GM12878 (cell line): ENCODE results near the gene ARHGAP15. TPM values are rescaled to one million over a fixed set of nuclear protein-coding genes. Genes with fewer than 3 reads are reported as not detected.

ENCODE experiments used
- ATAC-seq: fragments of 200-7000 bp; cut with Tn5 transposase; 3 replicates; pipeline ENCODE4 v1.9.1; 2020; ENCODE audit warnings: mild to moderate bottlenecking, moderate library complexity
- BruUV-seq: library from RNA; stranded (reverse); fragments of 400-500 nt; replicated peaks from 2 replicates; lab custom pipeline; 2021; lab: Mats Ljungman, UMichigan
- CTCF ChIA-PET: fragments of 300-600 bp; sonication (Branson Sonifier 250); formaldehyde crosslinking; extraction: SDS; loops from one replicate; lab custom pipeline; 2021; ENCODE audit warnings: inconsistent platforms; lab: Yijun Ruan, JAX
- POLR2A ChIA-PET: fragments of 350-600 bp; formaldehyde crosslinking; extraction: SDS; loops from one replicate; lab custom pipeline; 2021; ENCODE audit warnings: inconsistent platforms; lab: Charles Lee
- RAD21 ChIA-PET: fragments of 300-600 bp; sonication (Branson Sonifier 250); formaldehyde crosslinking; loops from one replicate; lab custom pipeline; 2023; ENCODE audit warnings: antibody characterized with exemption; ENCODE audit not compliant: unreplicated experiment; lab: Charles Lee
- SMC1A ChIA-PET: fragments of 300-600 bp; sonication (Branson Sonifier 250); formaldehyde crosslinking; loops from one replicate; lab custom pipeline; 2023; ENCODE audit not compliant: unreplicated experiment, uncharacterized antibody; lab: Charles Lee
- DNase-seq: peaks from one replicate; pipeline ENCODE4 v3.0.0-alpha.2; 2011; ENCODE audit warnings: low read depth, low spot score
- FAIRE-seq: peaks from 3 replicates; lab custom pipeline; 2011; peaks lifted over from hg19 to GRCh38; lab: Jason Lieb, UNC
- H2AFZ ChIP-seq: 2 replicates; pipeline ENCODE4 v1.6.0; 2011; ENCODE audit warnings: low read depth, low read length, control low read depth; ENCODE audit not compliant: control insufficient read depth
- H3K27ac ChIP-seq: 2 replicates; pipeline ENCODE4 v1.5.1; 2011; ENCODE audit warnings: control low read depth; ENCODE audit not compliant: control insufficient read depth, insufficient read depth
- H3K27me3 ChIP-seq, 2 experiments: replicated peaks in 1 of 2; 2 replicates each; pipeline versions ENCODE4 v1.6.0 to v1.6.1; 2011; ENCODE audit warnings: low read length in 1 of 2; ENCODE audit not compliant: control insufficient read depth in 2 of 2, insufficient read depth in 2 of 2
- H3K36me3 ChIP-seq, 2 experiments: 2 replicates each; pipeline ENCODE4 v1.5.1; 2011; ENCODE audit warnings: low read length in 1 of 2; ENCODE audit not compliant: control insufficient read depth in 2 of 2, insufficient read depth in 2 of 2
- H3K4me1 ChIP-seq: 2 replicates; pipeline ENCODE4 v1.6.1; 2011; ENCODE audit warnings: mild to moderate bottlenecking, low read length, moderate library complexity, mixed read lengths; ENCODE audit not compliant: control insufficient read depth, insufficient read depth
- H3K4me2 ChIP-seq: 2 replicates; pipeline ENCODE4 v1.6.0; 2011; ENCODE audit warnings: control low read depth; ENCODE audit not compliant: control insufficient read depth, insufficient read depth
- H3K4me3 ChIP-seq: fragments of 200-600 bp; sonication (generic); 2 replicates; pipeline ENCODE4 v1.5.1; 2016
- H3K79me2 ChIP-seq: 2 replicates; pipeline ENCODE4 v1.6.0; 2011; ENCODE audit warnings: low read length; ENCODE audit not compliant: control insufficient read depth, insufficient read depth
- H3K9ac ChIP-seq: 2 replicates; pipeline ENCODE4 v1.8.0; 2011; ENCODE audit warnings: low read length, control low read depth, mixed read lengths; ENCODE audit not compliant: control insufficient read depth, insufficient read depth
- H3K9me3 ChIP-seq: replicated peaks from 3 replicates; pipeline ENCODE4 v1.5.1; 2011; ENCODE audit warnings: mild to moderate bottlenecking, low read length; ENCODE audit not compliant: control insufficient read depth, insufficient read depth
- H4K20me1 ChIP-seq: 2 replicates; pipeline ENCODE4 v1.6.0; 2011; ENCODE audit not compliant: control insufficient read depth, insufficient read depth
- BRCA1 ChIP-seq: IDR thresholded peaks from 2 replicates; pipeline ENCODE4 v1.6.1; 2011; ENCODE audit warnings: low read depth, low read length, improper control_type of control experiment
- FOXK2 ChIP-seq: fragments of 450-650 bp; IDR thresholded peaks from 2 replicates; pipeline ENCODE4 v1.6.1; 2017; ENCODE audit warnings: mild to moderate bottlenecking, moderate library complexity
- IKZF1 ChIP-seq: fragments of 450-650 bp; conservative IDR thresholded peaks from 2 replicates; pipeline ENCODE4 v1.6.1; 2017; ENCODE audit warnings: antibody characterized with exemption, mild to moderate bottlenecking
- MYB ChIP-seq: fragments of 150-350 bp; IDR thresholded peaks from 2 replicates; pipeline ENCODE4 v1.6.1; 2014; ENCODE audit warnings: mild to moderate bottlenecking, low read depth, low read length, borderline replicate concordance
- NFYB ChIP-seq: IDR thresholded peaks from 2 replicates; pipeline ENCODE4 v1.6.1; 2011; ENCODE audit warnings: low read depth, mild to moderate bottlenecking, low read length, improper control_type of control experiment, moderate library complexity; ENCODE audit not compliant: insufficient read depth
- NKRF ChIP-seq: fragments of 450-650 bp; conservative IDR thresholded peaks from 2 replicates; pipeline ENCODE4 v1.6.1; 2017; ENCODE audit warnings: mild to moderate bottlenecking, moderate library complexity
- SREBF2 ChIP-seq: IDR thresholded peaks from 2 replicates; pipeline ENCODE4 v1.6.1; 2012; ENCODE audit warnings: mild to moderate bottlenecking, low read length
- TARDBP ChIP-seq: IDR thresholded peaks from 2 replicates; pipeline ENCODE4 v1.6.1; 2016; ENCODE audit warnings: borderline replicate concordance
- WRNIP1 ChIP-seq: IDR thresholded peaks from 2 replicates; pipeline ENCODE4 v1.6.1; 2011; ENCODE audit warnings: low read depth, low read length, improper control_type of control experiment, borderline replicate concordance
- WGBS: methylation state at CpG from one replicate; pipeline ENCODE4 v1.1.6; 2016; ENCODE audit warnings: low lambda C conversion rate; ENCODE audit not compliant: insufficient replicate concordance, insufficient coverage; ENCODE audit errors: missing lambda C conversion rate; 5-methylcytosine and 5-hydroxymethylcytosine counted together
- in situ Hi-C: fragments of 300-500 bp; cut with MboI; formaldehyde crosslinking; loops from 9 replicates; pipeline ENCODE4 v1.14.3; 2018; ENCODE audit warnings: mixed read lengths
- intact Hi-C: fragments of 100-400 bp; cut with micrococcal nuclease; formaldehyde crosslinking; loops from one replicate; pipeline ENCODE4 v1.14.2; 2022; ENCODE audit not compliant: unreplicated experiment
- polyA plus RNA-seq, 11 experiments: library from polyadenylated mRNA; depleted of rRNA in 4 of 11; unstranded in 6 of 11; stranded (reverse) in 5 of 11; fragments of >200 nt; fragmentation: Nextera tagmentation in 4 of 11; fragmentation: Illumina TruSeq in 1 of 11; extraction: Ambion mirVana in 4 of 11; extraction: Trizol in 1 of 11; gene quantifications; 1 replicate in 1 of 11; 2 replicates in 10 of 11; pipeline versions ENCODE4 v1.2.1 to v1.2.3, GENCODE V29; 2011 to 2016; ENCODE audit warnings: inconsistent platforms in 2 of 11, missing spikeins in 2 of 11, low read depth in 1 of 11
- total RNA-seq, 4 experiments: library from RNA; depleted of rRNA in 3 of 4; stranded (reverse); fragments of >200 nt in 3 of 4; fragmentation: Illumina TruSeq in 1 of 4; extraction: Trizol in 1 of 4; gene quantifications; 2 replicates each; pipeline versions ENCODE4 v1.2.1 to v1.2.3, GENCODE V29; 2013 to 2021
- TF ChIP-seq, protein P1 (sequence below): fragments of 450-650 bp; IDR thresholded peaks from 2 replicates; pipeline ENCODE4 v1.6.1; 2014; ENCODE audit warnings: mild to moderate bottlenecking
- TF ChIP-seq, protein P2 (sequence below): fragments of 450-650 bp; IDR thresholded peaks from 2 replicates; pipeline ENCODE4 v1.6.1; 2017; ENCODE audit warnings: mild to moderate bottlenecking
- TF ChIP-seq, protein P3 (sequence below): fragments of 450-650 bp; IDR thresholded peaks from 2 replicates; pipeline ENCODE4 v1.6.1; 2017; ENCODE audit warnings: mild to moderate bottlenecking, moderate library complexity

ARHGAP15 gene
- total and polyA plus RNA-seq, 10 of the 15 experiments (the other 5 are each of a cell fraction or from before 2014, with no cell fraction given): 38.0 to 92.6 (median 66.7) TPM

GRCh38 chr2:143732871-143733270, 603.7 kb downstream of the ARHGAP15 start:
- no peaks in the 10 kb centered on the region for H4K20me1 ChIP-seq
- BruUV-seq: no TSS peak
- ChIA-PET SMC1A (interaction anchor here (1.0 to 1.4 kb wide), 3 partner anchors 9 to 46 kb away, joined by 3 read pairs; no protein-coding TSS in a partner anchor), RAD21 (no interaction called here), POLR2A (interaction anchor here (0.6 kb wide), 1 partner anchor 13 kb away, joined by 4 read pairs; no protein-coding TSS in a partner anchor), CTCF (no interaction called here)
- no peak for DNase-seq
- FAIRE-seq: no peak
- H3K9ac ChIP-seq: no peak overlapping the region
- H3K36me3 ChIP-seq: no peaks in the 10 kb centered on the region; a peak in 1 of 4 replicates
- H3K79me2 ChIP-seq: no peaks in the 10 kb centered on the region
- TF ChIP-seq WRNIP1 (no peak), NKRF (no peak), FOXK2 (no peak), IKZF1 (no peak), SREBF2 (no peak), BRCA1 (no peak), NFYB (no peak), MYB (no peak), TARDBP (no peak)
- TF ChIP-seq, protein P1, sequence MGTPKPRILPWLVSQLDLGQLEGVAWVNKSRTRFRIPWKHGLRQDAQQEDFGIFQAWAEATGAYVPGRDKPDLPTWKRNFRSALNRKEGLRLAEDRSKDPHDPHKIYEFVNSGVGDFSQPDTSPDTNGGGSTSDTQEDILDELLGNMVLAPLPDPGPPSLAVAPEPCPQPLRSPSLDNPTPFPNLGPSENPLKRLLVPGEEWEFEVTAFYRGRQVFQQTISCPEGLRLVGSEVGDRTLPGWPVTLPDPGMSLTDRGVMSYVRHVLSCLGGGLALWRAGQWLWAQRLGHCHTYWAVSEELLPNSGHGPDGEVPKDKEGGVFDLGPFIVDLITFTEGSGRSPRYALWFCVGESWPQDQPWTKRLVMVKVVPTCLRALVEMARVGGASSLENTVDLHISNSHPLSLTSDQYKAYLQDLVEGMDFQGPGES: no peak
- TF ChIP-seq, protein P2, sequence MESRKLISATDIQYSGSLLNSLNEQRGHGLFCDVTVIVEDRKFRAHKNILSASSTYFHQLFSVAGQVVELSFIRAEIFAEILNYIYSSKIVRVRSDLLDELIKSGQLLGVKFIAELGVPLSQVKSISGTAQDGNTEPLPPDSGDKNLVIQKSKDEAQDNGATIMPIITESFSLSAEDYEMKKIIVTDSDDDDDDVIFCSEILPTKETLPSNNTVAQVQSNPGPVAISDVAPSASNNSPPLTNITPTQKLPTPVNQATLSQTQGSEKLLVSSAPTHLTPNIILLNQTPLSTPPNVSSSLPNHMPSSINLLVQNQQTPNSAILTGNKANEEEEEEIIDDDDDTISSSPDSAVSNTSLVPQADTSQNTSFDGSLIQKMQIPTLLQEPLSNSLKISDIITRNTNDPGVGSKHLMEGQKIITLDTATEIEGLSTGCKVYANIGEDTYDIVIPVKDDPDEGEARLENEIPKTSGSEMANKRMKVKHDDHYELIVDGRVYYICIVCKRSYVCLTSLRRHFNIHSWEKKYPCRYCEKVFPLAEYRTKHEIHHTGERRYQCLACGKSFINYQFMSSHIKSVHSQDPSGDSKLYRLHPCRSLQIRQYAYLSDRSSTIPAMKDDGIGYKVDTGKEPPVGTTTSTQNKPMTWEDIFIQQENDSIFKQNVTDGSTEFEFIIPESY: no peak
- TF ChIP-seq, protein P3, sequence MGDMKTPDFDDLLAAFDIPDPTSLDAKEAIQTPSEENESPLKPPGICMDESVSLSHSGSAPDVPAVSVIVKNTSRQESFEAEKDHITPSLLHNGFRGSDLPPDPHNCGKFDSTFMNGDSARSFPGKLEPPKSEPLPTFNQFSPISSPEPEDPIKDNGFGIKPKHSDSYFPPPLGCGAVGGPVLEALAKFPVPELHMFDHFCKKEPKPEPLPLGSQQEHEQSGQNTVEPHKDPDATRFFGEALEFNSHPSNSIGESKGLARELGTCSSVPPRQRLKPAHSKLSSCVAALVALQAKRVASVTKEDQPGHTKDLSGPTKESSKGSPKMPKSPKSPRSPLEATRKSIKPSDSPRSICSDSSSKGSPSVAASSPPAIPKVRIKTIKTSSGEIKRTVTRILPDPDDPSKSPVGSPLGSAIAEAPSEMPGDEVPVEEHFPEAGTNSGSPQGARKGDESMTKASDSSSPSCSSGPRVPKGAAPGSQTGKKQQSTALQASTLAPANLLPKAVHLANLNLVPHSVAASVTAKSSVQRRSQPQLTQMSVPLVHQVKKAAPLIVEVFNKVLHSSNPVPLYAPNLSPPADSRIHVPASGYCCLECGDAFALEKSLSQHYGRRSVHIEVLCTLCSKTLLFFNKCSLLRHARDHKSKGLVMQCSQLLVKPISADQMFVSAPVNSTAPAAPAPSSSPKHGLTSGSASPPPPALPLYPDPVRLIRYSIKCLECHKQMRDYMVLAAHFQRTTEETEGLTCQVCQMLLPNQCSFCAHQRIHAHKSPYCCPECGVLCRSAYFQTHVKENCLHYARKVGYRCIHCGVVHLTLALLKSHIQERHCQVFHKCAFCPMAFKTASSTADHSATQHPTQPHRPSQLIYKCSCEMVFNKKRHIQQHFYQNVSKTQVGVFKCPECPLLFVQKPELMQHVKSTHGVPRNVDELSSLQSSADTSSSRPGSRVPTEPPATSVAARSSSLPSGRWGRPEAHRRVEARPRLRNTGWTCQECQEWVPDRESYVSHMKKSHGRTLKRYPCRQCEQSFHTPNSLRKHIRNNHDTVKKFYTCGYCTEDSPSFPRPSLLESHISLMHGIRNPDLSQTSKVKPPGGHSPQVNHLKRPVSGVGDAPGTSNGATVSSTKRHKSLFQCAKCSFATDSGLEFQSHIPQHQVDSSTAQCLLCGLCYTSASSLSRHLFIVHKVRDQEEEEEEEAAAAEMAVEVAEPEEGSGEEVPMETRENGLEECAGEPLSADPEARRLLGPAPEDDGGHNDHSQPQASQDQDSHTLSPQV: no peak
- no peak overlapping the region for H3K27ac ChIP-seq
- WGBS: 100% methylated on average over 2 of the region's 2 CpGs
- H3K27me3 ChIP-seq: no peaks in the 10 kb centered on the region
- no peak for ATAC-seq
- no peak overlapping the region for H2AFZ ChIP-seq
- H3K4me1 ChIP-seq: peaks cover 15% of the 10 kb centered on the region
- in situ Hi-C loops (no loop called here), intact Hi-C loops (no loop called here)
- no peak overlapping the region for H3K4me3 ChIP-seq
- H3K4me2 ChIP-seq: no peak overlapping the region
- no peaks in the 10 kb centered on the region for H3K9me3 ChIP-seq
